T-cell (primary cell): ENCODE data around the gene ST6GALNAC2. TPM values are rescaled to one million over a fixed set of nuclear protein-coding genes. Genes with fewer than 3 reads are reported as not detected.

Experiments
- ATAC-seq, 4 experiments: fragments of 200-7000 bp in 3 of 4; fragments of 150-1000 bp in 1 of 4; cut with Tn5 transposase; replicated peaks in 1 of 4; 1 replicate in 3 of 4; 2 replicates in 1 of 4; pipeline ENCODE4 v1.10.0; 2021; ENCODE audit warnings: moderate library complexity in 3 of 4, mild to moderate bottlenecking in 2 of 4, moderate number of reproducible peaks in 1 of 4
- CTCF ChIA-PET, 2 donors: fragments of 300-600 bp; sonication (Branson Sonifier 250); formaldehyde crosslinking; loops; one replicate each; lab custom pipeline; 2022; ENCODE audit warnings: antibody characterized with exemption in 2 of 2; lab: Charles Lee
- POLR2A ChIA-PET, 2 donors: fragments of 300-600 bp; sonication (Branson Sonifier 250); formaldehyde crosslinking; loops; one replicate each; lab custom pipeline; 2022; ENCODE audit warnings: antibody characterized with exemption in 2 of 2; lab: Charles Lee
- DNase-seq, 35 experiments: peaks; one replicate each; pipeline versions ENCODE4 v3.0.0 to v3.0.0-alpha.2; 2013 to 2023
- H3K27ac ChIP-seq: one replicate; pipeline ENCODE4 v1.5.1; 2013; ENCODE audit warnings: low read length
- H3K27me3 ChIP-seq, 2 experiments: replicated peaks in 1 of 2; 1 replicate in 1 of 2; 2 replicates in 1 of 2; pipeline versions ENCODE4 v1.6.1 to v1.7.0; 2013; ENCODE audit warnings: low read length in 1 of 2, mixed read lengths in 1 of 2; ENCODE audit not compliant: control insufficient read depth in 2 of 2, insufficient read depth in 2 of 2; ENCODE audit errors: extremely low read depth in 1 of 2
- H3K36me3 ChIP-seq, 2 donors: 1 replicate in 1 of 2; 2 replicates in 1 of 2; pipeline versions ENCODE4 v1.6.1 to v1.7.0; 2013; ENCODE audit warnings: low read length in 1 of 2; ENCODE audit not compliant: control insufficient read depth in 2 of 2, insufficient read depth in 1 of 2; ENCODE audit errors: extremely low read depth in 1 of 2
- H3K4me1 ChIP-seq, 2 experiments: 1 replicate in 1 of 2; 2 replicates in 1 of 2; pipeline versions ENCODE4 v1.6.1 to v1.7.0; 2013; ENCODE audit warnings: low read length in 2 of 2, mixed read lengths in 1 of 2; ENCODE audit not compliant: insufficient read depth in 2 of 2, control insufficient read depth in 1 of 2; ENCODE audit errors: extremely low read depth in 1 of 2
- H3K4me3 ChIP-seq, 2 donors: 1 replicate in 1 of 2; 2 replicates in 1 of 2; pipeline versions ENCODE4 v1.5.1 to v1.7.0; 2013; ENCODE audit warnings: mild to moderate bottlenecking in 2 of 2, low read length in 1 of 2, moderate library complexity in 1 of 2; ENCODE audit not compliant: control insufficient read depth in 1 of 2; ENCODE audit errors: extremely low read depth in 1 of 2
- H3K9me3 ChIP-seq: 2 replicates; pipeline ENCODE4 v1.7.0; 2013
- H3K27ac Mint-ChIP-seq, 2 donors: one replicate each; pipeline ENCODE4 v1.8.0; 2020 to 2021; ENCODE audit warnings: mild to moderate bottlenecking in 2 of 2, mixed read lengths in 2 of 2
- H3K27me3 Mint-ChIP-seq, 2 donors: one replicate each; pipeline ENCODE4 v1.8.0; 2021 to 2022; ENCODE audit warnings: mixed read lengths in 2 of 2
- H3K36me3 Mint-ChIP-seq: one replicate; pipeline ENCODE4 v1.8.0; 2021; ENCODE audit warnings: mixed read lengths
- H3K4me1 Mint-ChIP-seq, 3 donors: one replicate each; pipeline ENCODE4 v1.8.0; 2020 to 2022; ENCODE audit warnings: mixed read lengths in 3 of 3, mild to moderate bottlenecking in 1 of 3
- H3K4me3 Mint-ChIP-seq, 3 donors: one replicate each; pipeline ENCODE4 v1.8.0; 2020 to 2022; ENCODE audit warnings: mild to moderate bottlenecking in 3 of 3, mixed read lengths in 3 of 3, moderate library complexity in 3 of 3
- H3K9me3 Mint-ChIP-seq, 3 donors: one replicate each; pipeline ENCODE4 v1.8.0; 2020 to 2022; ENCODE audit warnings: mixed read lengths in 3 of 3
- WGBS: methylation state at CpG from one replicate; pipeline ENCODE4 v1.1.5; 2013; ENCODE audit warnings: missing lambda C conversion rate; ENCODE audit not compliant: insufficient coverage; 5-methylcytosine and 5-hydroxymethylcytosine counted together
- total RNA-seq, 35 experiments: library from RNA in 6 of 35; stranded (reverse) in 6 of 35; fragments of 120-200 nt in 1 of 35; gene quantifications; one replicate each; pipeline versions ENCODE4 v1.2.1 to v1.2.4 and lab custom pipeline; 2013 to 2026

Gene ST6GALNAC2
- total RNA-seq, 5 donors from 2014 or later (not counting 1 experiment from before 2014, with no cell fraction given), result 0.55 to 4.7 (median 2.1) TPM

- peaks cover 0 to 38% of the 10 kb centered on the region in 2 experiments for H3K27me3 ChIP-seq
- Mint-ChIP-seq H3K4me1 (peaks cover 0 to 4% (median 0%) of the 10 kb centered on the region in 3 donors), H3K9me3 (no peaks in the 10 kb centered on the region), H3K27me3 (peaks cover 7 to 23% of the 10 kb centered on the region in 2 donors), H3K27ac (no peak overlapping the region), H3K4me3 (no peak overlapping the region), H3K36me3 (no peaks in the 10 kb centered on the region)
- H3K27ac ChIP-seq, result no peak overlapping the region
- WGBS, result 83% methylated on average over 9 of the region's 11 CpGs
- peak in 1 of 4 experiments; percentile 26 for ATAC-seq
- DNase-seq, result no peak
- H3K9me3 ChIP-seq, result no peaks in the 10 kb centered on the region
- ChIA-PET POLR2A (no interaction called here), CTCF (interaction anchor here (0.6 to 2.8 kb wide), 6 partner anchors 23 to 596 kb away, joined by 3 to 13 read pairs (median 4); no protein-coding TSS in a partner anchor)
- peaks cover 0 to 7% of the 10 kb centered on the region in 2 experiments for H3K4me1 ChIP-seq
- no peak overlapping the region for H3K4me3 ChIP-seq
- H3K36me3 ChIP-seq, result no peaks in the 10 kb centered on the region
Measured at GRCh38 chr17:76546556-76547182, 39.0 kb downstream of the ST6GALNAC2 start.

DNA sequence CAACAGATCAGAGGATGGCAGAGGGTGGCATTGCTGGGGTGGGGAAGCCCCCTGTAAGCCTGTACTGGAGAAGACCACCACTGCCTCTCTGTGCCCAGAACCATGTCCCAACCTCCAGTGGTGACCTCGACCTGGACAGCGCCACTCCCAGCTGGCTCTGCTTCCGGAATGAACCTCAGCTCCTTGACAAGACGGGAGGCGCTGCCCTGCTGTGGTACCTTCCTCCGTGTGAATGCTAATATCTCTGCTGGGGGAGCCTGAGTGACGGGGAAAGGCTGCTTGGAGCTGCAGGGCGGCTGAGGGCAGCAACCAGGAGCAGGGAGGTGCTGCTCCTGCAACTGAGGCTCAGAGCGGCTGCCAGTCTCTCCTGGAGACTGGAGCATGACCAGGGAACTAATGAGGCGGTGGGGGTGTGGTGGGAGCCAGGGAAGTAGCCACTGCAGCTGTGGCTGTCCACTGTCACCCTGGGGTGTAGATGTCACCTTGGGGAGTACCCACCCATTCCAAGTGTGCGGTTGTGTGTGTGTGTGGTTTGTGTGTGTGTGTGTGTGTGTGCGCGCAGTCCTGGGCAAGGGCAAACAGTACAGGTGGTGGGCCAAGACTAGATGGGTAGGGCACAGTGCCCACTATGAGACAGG, 39.6 kb downstream of the ST6GALNAC2 start:
- Mint-ChIP-seq H3K27ac (no peak overlapping the region), H3K9me3 (no peaks in the 10 kb centered on the region), H3K36me3 (no peaks in the 10 kb centered on the region), H3K27me3 (peaks cover 10 to 26% of the 10 kb centered on the region in 2 donors), H3K4me1 (peaks cover 0 to 3% (median 0%) of the 10 kb centered on the region in 3 donors), H3K4me3 (no peak overlapping the region)
- ChIA-PET POLR2A (no interaction called here), CTCF (interaction anchor here (0.8 to 2.8 kb wide), 3 partner anchors 22 to 78 kb away, joined by 4 to 13 read pairs (median 10); no protein-coding TSS in a partner anchor)
- Histone ChIP-seq H3K27me3 (peaks cover 0 to 42% of the 10 kb centered on the region in 2 experiments), H3K4me3 (no peak overlapping the region), H3K9me3 (no peaks in the 10 kb centered on the region), H3K27ac (no peak overlapping the region), H3K36me3 (no peaks in the 10 kb centered on the region), H3K4me1 (peaks cover 0 to 7% of the 10 kb centered on the region in 2 experiments)
- ATAC-seq, result no peak
- WGBS, result 84% methylated on average over 12 of the region's 13 CpGs
- DNase-seq, result no peak

DNA sequence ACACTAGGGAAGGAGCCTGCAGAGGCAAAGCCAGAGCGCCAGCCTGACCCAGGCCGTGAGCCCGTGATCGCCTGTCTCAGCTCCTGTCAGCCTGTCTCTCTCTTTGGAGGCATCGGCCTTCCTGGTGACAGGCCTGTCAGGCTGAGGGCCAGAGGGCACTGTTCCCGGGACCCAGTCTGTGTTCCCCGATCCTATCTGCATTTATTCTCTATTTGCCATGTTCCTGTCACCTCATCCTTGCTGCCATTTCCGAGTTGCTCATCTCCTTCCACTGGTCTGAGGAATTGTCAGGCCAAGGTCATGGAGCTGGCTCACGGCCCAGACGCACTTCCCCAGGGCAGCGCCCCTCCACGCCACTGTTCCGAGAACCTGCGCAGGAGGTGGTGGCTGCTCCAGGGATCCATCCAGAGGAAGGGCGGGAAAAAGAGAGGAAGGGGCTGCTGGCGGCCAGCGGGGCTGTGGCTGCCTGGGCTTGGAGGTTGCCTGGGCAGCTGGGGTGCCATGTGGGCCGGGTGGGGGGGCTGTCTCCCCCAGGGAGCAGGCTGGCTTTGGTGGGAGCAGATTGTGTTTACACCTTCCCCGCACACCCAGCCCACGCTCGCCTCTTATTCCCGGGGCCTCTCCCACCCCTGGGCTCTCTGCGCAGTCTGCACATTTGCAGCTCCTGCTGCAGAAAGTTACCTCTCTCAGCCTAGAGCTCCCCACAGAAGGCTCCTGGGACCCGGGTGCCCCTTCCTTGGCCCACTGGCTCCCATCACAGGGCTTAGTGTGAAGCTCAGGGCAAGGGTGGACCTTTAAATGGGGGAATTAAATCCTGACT, 40.9 kb downstream of the ST6GALNAC2 start:
- Mint-ChIP-seq H3K4me1 (peaks cover 0 to 2% (median 0%) of the 10 kb centered on the region in 3 donors), H3K27me3 (peaks cover 10 to 33% of the 10 kb centered on the region in 2 donors), H3K27ac (no peak overlapping the region), H3K4me3 (no peak overlapping the region), H3K9me3 (no peaks in the 10 kb centered on the region), H3K36me3 (no peaks in the 10 kb centered on the region)
- Histone ChIP-seq H3K9me3 (no peaks in the 10 kb centered on the region), H3K4me3 (no peak overlapping the region), H3K27ac (no peak overlapping the region), H3K4me1 (peaks cover 0 to 14% of the 10 kb centered on the region in 2 experiments), H3K27me3 (peaks cover 0 to 55% of the 10 kb centered on the region in 2 experiments), H3K36me3 (no peaks in the 10 kb centered on the region)
- ATAC-seq (no peak), DNase-seq (no peak)
- POLR2A ChIA-PET, result no interaction called here
- 80% methylated on average over 22 of the region's 24 CpGs for WGBS
- CTCF ChIA-PET, result interaction anchor here (0.6 to 2.8 kb wide), 3 partner anchors 17 to 27 kb away, joined by 3 to 13 read pairs (median 5); no protein-coding TSS in a partner anchor

DNA sequence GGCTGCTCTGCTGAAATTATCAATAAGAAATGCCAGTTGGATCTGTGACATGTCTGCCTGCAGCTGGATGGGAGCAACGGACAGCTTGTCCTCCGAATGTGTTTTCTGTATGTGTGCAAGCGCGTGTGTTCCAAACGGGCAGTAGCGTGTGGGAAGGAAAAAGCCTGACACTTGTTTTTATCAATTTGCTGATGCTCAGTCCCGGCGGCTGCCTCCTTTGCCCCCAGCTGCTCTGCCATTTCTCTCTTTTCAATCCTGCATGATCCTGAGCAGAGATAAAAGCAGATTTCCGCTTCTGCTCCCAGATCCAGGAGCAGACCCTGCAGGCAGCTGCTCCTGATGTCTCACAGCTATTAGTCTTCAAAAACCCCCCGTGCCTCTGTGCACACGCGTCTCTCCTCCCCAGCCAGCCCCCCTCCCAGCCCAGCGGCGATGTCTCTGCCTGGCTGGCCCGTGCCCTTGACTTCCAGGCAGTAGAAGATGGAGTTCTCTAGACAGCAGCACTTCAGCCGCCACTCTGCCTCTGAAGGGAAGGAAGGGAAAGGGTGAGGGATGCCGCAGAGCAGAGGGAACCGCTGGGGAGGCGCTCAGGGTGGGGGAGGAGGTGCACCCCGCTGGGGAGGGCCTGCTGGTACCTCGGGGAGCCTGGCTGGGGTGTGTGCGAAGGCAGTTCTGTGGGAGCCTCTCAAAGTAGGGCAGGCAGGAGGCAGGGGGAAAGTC, 41.7 kb downstream of the ST6GALNAC2 start:
- Mint-ChIP-seq H3K9me3 (no peaks in the 10 kb centered on the region), H3K4me1 (peaks cover 2 to 6% (median 5%) of the 10 kb centered on the region in 3 donors), H3K4me3 (no peak overlapping the region), H3K27ac (no peak overlapping the region), H3K27me3 (peaks cover 17 to 41% of the 10 kb centered on the region in 2 donors), H3K36me3 (no peaks in the 10 kb centered on the region)
- Histone ChIP-seq H3K4me1 (peaks cover 0 to 14% of the 10 kb centered on the region in 2 experiments), H3K36me3 (no peaks in the 10 kb centered on the region), H3K9me3 (no peaks in the 10 kb centered on the region), H3K27me3 (peaks cover 4 to 60% of the 10 kb centered on the region in 2 experiments), H3K4me3 (no peak overlapping the region), H3K27ac (no peak overlapping the region)
- ATAC-seq (no peak), DNase-seq (no peak)
- ChIA-PET CTCF (interaction anchor here (0.6 to 1.1 kb wide), 3 partner anchors 16 to 209 kb away, joined by 3 to 5 read pairs (median 3); no protein-coding TSS in a partner anchor), POLR2A (no interaction called here)
- WGBS, result 62% methylated on average over 17 of the region's 22 CpGs

- peaks cover 19 to 46% of the 10 kb centered on the region in 2 donors for H3K27me3 Mint-ChIP-seq
- CTCF ChIA-PET, result interaction anchor here in 1 of 2 donors (0.7 kb wide), 1 partner anchor 210 kb away, joined by 3 read pairs; no protein-coding TSS in a partner anchor
- no peak overlapping the region for H3K27ac ChIP-seq
- no peaks in the 10 kb centered on the region for H3K36me3 ChIP-seq
- peaks cover 0 to 15% of the 10 kb centered on the region in 2 experiments for H3K4me1 ChIP-seq
- no peaks in the 10 kb centered on the region for H3K9me3 ChIP-seq
- no peaks in the 10 kb centered on the region for H3K36me3 Mint-ChIP-seq
- no peak overlapping the region for H3K4me3 ChIP-seq
- WGBS, result 67% methylated on average over 4 of the region's 6 CpGs
- H3K4me3 Mint-ChIP-seq, result no peak overlapping the region
- no peak overlapping the region for H3K27ac Mint-ChIP-seq
- POLR2A ChIA-PET, result no interaction called here
- peaks cover 3 to 11% (median 9%) of the 10 kb centered on the region in 3 donors for H3K4me1 Mint-ChIP-seq
- DNase-seq (no peak), ATAC-seq (no peak)
- peaks cover 4 to 66% of the 10 kb centered on the region in 2 experiments for H3K27me3 ChIP-seq
- no peaks in the 10 kb centered on the region for H3K9me3 Mint-ChIP-seq
Measured at GRCh38 chr17:76543482-76543825, 42.2 kb downstream of the ST6GALNAC2 start.
